ENCODE data around the gene FABP3.

DNA sequence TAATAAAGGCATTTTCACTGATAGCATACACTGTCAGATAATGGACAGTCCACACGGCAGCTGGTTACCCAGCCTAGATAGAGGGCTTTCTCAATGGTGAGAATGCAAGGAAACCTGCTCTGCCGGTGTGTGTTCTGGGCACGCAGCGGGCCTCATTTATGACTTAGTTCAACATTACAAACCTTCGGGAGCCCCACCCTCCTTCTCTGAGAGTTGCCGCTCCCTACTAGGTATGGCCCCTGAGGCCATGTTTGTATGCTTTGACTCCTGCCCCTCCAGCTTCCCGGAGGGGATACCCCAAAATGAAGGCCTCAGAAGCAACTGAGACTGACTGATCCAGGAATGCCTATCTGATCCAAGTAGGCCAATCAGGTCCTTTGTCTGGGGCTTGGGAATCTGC lies 17.2 kb upstream of the FABP3 start:
- TF ChIP-seq CTCF (conservative IDR thresholded peaks at IDR 0.05 in 1 of 2, IDR thresholded peaks at IDR 0.05 in 1 of 2; ENCODE audit: low read depth in 1 of 2, low read length in 2 of 2) (no peak), EZH2 (IDR thresholded peaks at IDR 0.05; ENCODE audit: low read length, missing control alignments) (no peak)

Data from fibroblast of lung (primary cell).